GM23338 (cell line): ENCODE data around the gene SACM1L. TPM values are rescaled to one million over a fixed set of nuclear protein-coding genes. Genes with fewer than 3 reads are reported as not detected.

Experiments
- ATAC-seq: fragments of 200-7000 bp; cut with Tn5 transposase; 3 replicates; pipeline ENCODE4 v1.9.1; 2020
- DNase-seq: peaks from one replicate; pipeline ENCODE4 v3.0.0-alpha.2; 2015; ENCODE audit warnings: low spot score
- H2AFZ ChIP-seq: fragments of 200-600 bp; sonication (generic); 2 replicates; pipeline ENCODE4 v1.8.0; 2016; ENCODE audit warnings: antibody characterized with exemption, mild to moderate bottlenecking, moderate library complexity
- H3F3A ChIP-seq: fragments of 200-600 bp; sonication (generic); replicated peaks from 2 replicates; pipeline ENCODE4 v1.8.0; 2017; ENCODE audit warnings: antibody characterized with exemption, mixed run types, low read depth
- H3K27ac ChIP-seq: fragments of 200-600 bp; sonication (generic); 2 replicates; pipeline ENCODE4 v1.6.1; 2016; ENCODE audit warnings: low read depth
- H3K27me3 ChIP-seq: fragments of 200-600 bp; sonication (generic); 2 replicates; pipeline ENCODE4 v1.8.0; 2016; ENCODE audit warnings: mild to moderate bottlenecking, mixed run types, moderate library complexity; ENCODE audit not compliant: insufficient read depth
- H3K36me3 ChIP-seq: fragments of 200-600 bp; sonication (generic); 2 replicates; pipeline ENCODE4 v1.8.0; 2016; ENCODE audit warnings: mild to moderate bottlenecking; ENCODE audit not compliant: insufficient read depth
- H3K4me1 ChIP-seq: fragments of 200-600 bp; sonication (generic); 2 replicates; pipeline ENCODE4 v1.8.0; 2016; ENCODE audit warnings: mild to moderate bottlenecking, moderate library complexity; ENCODE audit not compliant: insufficient read depth
- H3K4me2 ChIP-seq: fragments of 200-600 bp; sonication (generic); 2 replicates; pipeline ENCODE4 v1.7.1; 2017; ENCODE audit warnings: mixed run types
- H3K4me3 ChIP-seq: fragments of 200-600 bp; sonication (generic); 2 replicates; pipeline ENCODE4 v1.6.1; 2016; ENCODE audit warnings: mixed run types
- H3K79me2 ChIP-seq: fragments of 200-600 bp; sonication (generic); replicated peaks from 2 replicates; pipeline ENCODE4 v1.8.0; 2017; ENCODE audit warnings: mild to moderate bottlenecking; ENCODE audit not compliant: insufficient read depth
- H3K9me2 ChIP-seq: fragments of 200-600 bp; sonication (generic); 2 replicates; pipeline ENCODE4 v1.8.0; 2017; ENCODE audit not compliant: insufficient read depth
- H4K20me1 ChIP-seq: fragments of 200-600 bp; sonication (generic); replicated peaks from 2 replicates; pipeline ENCODE4 v1.8.0; 2017; ENCODE audit warnings: mild to moderate bottlenecking; ENCODE audit not compliant: insufficient read depth
- H3K27ac Mint-ChIP-seq: 2 replicates; pipeline ENCODE4 v1.8.0; 2020; ENCODE audit warnings: inconsistent platforms, mild to moderate bottlenecking, moderate library complexity, mixed read lengths
- H3K27me3 Mint-ChIP-seq: 3 replicates; pipeline ENCODE4 v1.8.0; 2022; ENCODE audit warnings: low read depth, mild to moderate bottlenecking, moderate library complexity, mixed read lengths, inconsistent platforms; ENCODE audit not compliant: insufficient read depth, poor library complexity
- H3K36me3 Mint-ChIP-seq: 3 replicates; pipeline ENCODE4 v1.8.0; 2021; ENCODE audit warnings: low read depth, mild to moderate bottlenecking, inconsistent platforms, moderate library complexity, mixed read lengths
- H3K4me1 Mint-ChIP-seq: 3 replicates; pipeline ENCODE4 v1.8.0; 2020; ENCODE audit warnings: mild to moderate bottlenecking, inconsistent platforms, mixed read lengths
- H3K4me3 Mint-ChIP-seq: 3 replicates; pipeline ENCODE4 v1.8.0; 2021; ENCODE audit warnings: moderate library complexity, mild to moderate bottlenecking, inconsistent platforms, mixed read lengths
- H3K9me3 Mint-ChIP-seq: 3 replicates; pipeline ENCODE4 v1.8.0; 2020; ENCODE audit warnings: moderate library complexity, mild to moderate bottlenecking, inconsistent platforms, mixed read lengths
- CTCF ChIP-seq, 2 experiments: fragments of 200-600 bp in 1 of 2; sonication (generic) in 1 of 2; conservative IDR thresholded peaks; 2 replicates each; pipeline versions ENCODE4 v1.5.1 to v1.6.1; 2016 to 2017; ENCODE audit warnings: antibody characterized with exemption in 2 of 2, low read depth in 2 of 2, mild to moderate bottlenecking in 2 of 2, moderate library complexity in 1 of 2
- ETS1 ChIP-seq: IDR thresholded peaks from 2 replicates; pipeline ENCODE4 v1.6.1; 2016; ENCODE audit warnings: antibody characterized with exemption
- JUNB ChIP-seq: IDR thresholded peaks from one replicate; pipeline ENCODE4 v1.6.1; 2016; ENCODE audit warnings: antibody characterized with exemption; ENCODE audit not compliant: unreplicated experiment
- NANOG ChIP-seq: IDR thresholded peaks from 2 replicates; pipeline ENCODE4 v1.6.1; 2016; ENCODE audit warnings: antibody characterized with exemption, borderline replicate concordance
- REST ChIP-seq: IDR thresholded peaks from one replicate; pipeline ENCODE4 v1.6.1; 2018; ENCODE audit warnings: antibody characterized with exemption; ENCODE audit not compliant: unreplicated experiment
- ZNF114 ChIP-seq: fragments of 250-450 bp; sonication (Bioruptor Pico); IDR thresholded peaks from 2 replicates; pipeline ENCODE4 v1.5.0; 2020; ENCODE audit warnings: mild to moderate bottlenecking, moderate library complexity
- polyA plus RNA-seq: library from polyadenylated mRNA; unstranded; fragments of >200 nt; fragmentation: Nextera tagmentation; extraction: Ambion mirVana; gene quantifications from 2 replicates; pipeline ENCODE4 v1.2.1, GENCODE V29; 2016
- small RNA-seq: library from RNA; depleted of rRNA; stranded (forward); fragments of <200 nt; gene quantifications from one replicate; pipeline ENCODE3, GENCODE V24; 2014; ENCODE audit warnings: low replicate concordance
- total RNA-seq: library from RNA; depleted of rRNA; stranded (reverse); fragments of >200 nt; shearing (Covaris generic); gene quantifications from 2 replicates; pipeline ENCODE4 v1.2.3, GENCODE V29; 2014; rRNA removed

SACM1L gene
- total and polyA plus RNA-seq, 2 experiments from 2014 or later: 43.5 to 97.8 TPM

- Mint-ChIP-seq H3K9me3 (peaks cover 12% of the 10 kb centered on the region; the same call in 2 of the 3 replicates), H3K4me3 (no peak overlapping the region), H3K36me3 (peaks cover 4% of the 10 kb centered on the region; the same call in 1 of the 3 replicates), H3K4me1 (peaks cover 12% of the 10 kb centered on the region), H3K27ac (no peak overlapping the region), H3K27me3 (peaks cover 44% of the 10 kb centered on the region)
- Histone ChIP-seq H3K36me3 (no peaks in the 10 kb centered on the region), H3F3A (no peaks in the 10 kb centered on the region), H3K4me3 (no peak overlapping the region), H4K20me1 (no peaks in the 10 kb centered on the region), H3K79me2 (no peaks in the 10 kb centered on the region), H3K4me1 (peaks cover 9% of the 10 kb centered on the region), H3K9me2 (no peaks in the 10 kb centered on the region), H2AFZ (no peak overlapping the region), H3K27me3 (peaks cover 59% of the 10 kb centered on the region), H3K27ac (no peak overlapping the region), H3K4me2 (no peak overlapping the region)
- no peak for DNase-seq
- TF ChIP-seq NANOG: no peak
- no peak for TF ChIP-seq REST
- no peak for TF ChIP-seq ETS1
- no peak for TF ChIP-seq ZNF114 (CRISPR knock-in tag)
- no peak for TF ChIP-seq CTCF (conservative IDR thresholded peaks at IDR 0.05; ENCODE audit: low read depth in 2 of 2)
- no peak for TF ChIP-seq JUNB
- ATAC-seq: no peak
Observed at GRCh38 chr3:45794660-45795059, 105.5 kb downstream of the SACM1L start.

Small RNA genes within 50 kb of the gene (small RNA-seq; reads per million reads assigned to genes)
- not detected for gene RN7SL145P

Other genes starting within 250 kb of the SACM1L start
- 21.8 and 31.5 TPM in 2 replicates for gene LIMD1, start 94.6 kb upstream of the SACM1L start, total RNA-seq
- gene LIMD1, start 94.6 kb upstream of the SACM1L start, polyA plus RNA-seq: 8.3 and 10.2 TPM in 2 replicates
- 0.14 TPM in 1 of 2 replicates, not detected in the other for gene SLC6A20, start 107.1 kb downstream of the SACM1L start, total RNA-seq
- 0.05 TPM in 1 of 2 replicates, not detected in the other for gene SLC6A20, start 107.1 kb downstream of the SACM1L start, polyA plus RNA-seq
- 11.6 and 13.9 TPM in 2 replicates for gene LZTFL1, start 152.7 kb downstream of the SACM1L start, total RNA-seq
- 3.6 and 6.3 TPM in 2 replicates for gene LZTFL1, start 152.7 kb downstream of the SACM1L start, polyA plus RNA-seq
- gene CCR9, start 197.1 kb downstream of the SACM1L start, total RNA-seq: not detected in 2 replicates
- not detected in 2 replicates for gene CCR9, start 197.1 kb downstream of the SACM1L start, polyA plus RNA-seq